Type B pancreatic cell (in vitro differentiated cells): ENCODE results near the gene ARHGEF28. TPM values are rescaled to one million over a fixed set of nuclear protein-coding genes. Genes with fewer than 3 reads are reported as not detected.

Experiments used
- DNase-seq: peaks from one replicate; pipeline ENCODE4 v3.0.0; 2021; ENCODE audit warnings: mixed read lengths; ENCODE audit not compliant: unreplicated experiment; ENCODE audit errors: extremely low spot score
- H3K27ac Mint-ChIP-seq: 2 replicates; pipeline ENCODE4 v1.8.0; 2021; ENCODE audit warnings: mild to moderate bottlenecking, mixed read lengths
- H3K27me3 Mint-ChIP-seq: 2 replicates; pipeline ENCODE4 v1.8.0; 2021; ENCODE audit warnings: mixed read lengths
- H3K36me3 Mint-ChIP-seq: 2 replicates; pipeline ENCODE4 v1.8.0; 2021; ENCODE audit warnings: mixed read lengths
- H3K4me1 Mint-ChIP-seq: one replicate; pipeline ENCODE4 v1.8.0; 2021; ENCODE audit warnings: mixed read lengths; ENCODE audit not compliant: unreplicated experiment
- H3K4me3 Mint-ChIP-seq: 2 replicates; pipeline ENCODE4 v1.8.0; 2021; ENCODE audit warnings: mild to moderate bottlenecking, mixed read lengths
- H3K9me3 Mint-ChIP-seq: 2 replicates; pipeline ENCODE4 v1.8.0; 2021; ENCODE audit warnings: mixed read lengths
- total RNA-seq: library from RNA; stranded (reverse); gene quantifications from 2 replicates; pipeline ENCODE4 v1.2.1, GENCODE V29; 2021; ENCODE audit warnings: low replicate concordance
- TF ChIP-seq, protein P1 (sequence below): fragments of 200-600 bp; sonication (generic); conservative IDR thresholded peaks from 2 replicates; pipeline ENCODE4 v1.5.0; 2021; ENCODE audit warnings: antibody characterized with exemption, mild to moderate bottlenecking

Gene ARHGEF28
- total RNA-seq, 1 donor from 2014 or later: 24.9 TPM

- Mint-ChIP-seq H3K36me3 (peaks cover 8% of the 10 kb centered on the region), H3K4me1 (peaks cover 27% of the 10 kb centered on the region), H3K9me3 (no peaks in the 10 kb centered on the region), H3K4me3 (no peak overlapping the region), H3K27ac (no peak overlapping the region), H3K27me3 (no peaks in the 10 kb centered on the region)
- no peak for DNase-seq
- TF ChIP-seq, protein P1, sequence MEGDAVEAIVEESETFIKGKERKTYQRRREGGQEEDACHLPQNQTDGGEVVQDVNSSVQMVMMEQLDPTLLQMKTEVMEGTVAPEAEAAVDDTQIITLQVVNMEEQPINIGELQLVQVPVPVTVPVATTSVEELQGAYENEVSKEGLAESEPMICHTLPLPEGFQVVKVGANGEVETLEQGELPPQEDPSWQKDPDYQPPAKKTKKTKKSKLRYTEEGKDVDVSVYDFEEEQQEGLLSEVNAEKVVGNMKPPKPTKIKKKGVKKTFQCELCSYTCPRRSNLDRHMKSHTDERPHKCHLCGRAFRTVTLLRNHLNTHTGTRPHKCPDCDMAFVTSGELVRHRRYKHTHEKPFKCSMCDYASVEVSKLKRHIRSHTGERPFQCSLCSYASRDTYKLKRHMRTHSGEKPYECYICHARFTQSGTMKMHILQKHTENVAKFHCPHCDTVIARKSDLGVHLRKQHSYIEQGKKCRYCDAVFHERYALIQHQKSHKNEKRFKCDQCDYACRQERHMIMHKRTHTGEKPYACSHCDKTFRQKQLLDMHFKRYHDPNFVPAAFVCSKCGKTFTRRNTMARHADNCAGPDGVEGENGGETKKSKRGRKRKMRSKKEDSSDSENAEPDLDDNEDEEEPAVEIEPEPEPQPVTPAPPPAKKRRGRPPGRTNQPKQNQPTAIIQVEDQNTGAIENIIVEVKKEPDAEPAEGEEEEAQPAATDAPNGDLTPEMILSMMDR: no peak
Observed at GRCh38 chr5:73946278-73946677, 320.3 kb downstream of the ARHGEF28 start.

DNA sequence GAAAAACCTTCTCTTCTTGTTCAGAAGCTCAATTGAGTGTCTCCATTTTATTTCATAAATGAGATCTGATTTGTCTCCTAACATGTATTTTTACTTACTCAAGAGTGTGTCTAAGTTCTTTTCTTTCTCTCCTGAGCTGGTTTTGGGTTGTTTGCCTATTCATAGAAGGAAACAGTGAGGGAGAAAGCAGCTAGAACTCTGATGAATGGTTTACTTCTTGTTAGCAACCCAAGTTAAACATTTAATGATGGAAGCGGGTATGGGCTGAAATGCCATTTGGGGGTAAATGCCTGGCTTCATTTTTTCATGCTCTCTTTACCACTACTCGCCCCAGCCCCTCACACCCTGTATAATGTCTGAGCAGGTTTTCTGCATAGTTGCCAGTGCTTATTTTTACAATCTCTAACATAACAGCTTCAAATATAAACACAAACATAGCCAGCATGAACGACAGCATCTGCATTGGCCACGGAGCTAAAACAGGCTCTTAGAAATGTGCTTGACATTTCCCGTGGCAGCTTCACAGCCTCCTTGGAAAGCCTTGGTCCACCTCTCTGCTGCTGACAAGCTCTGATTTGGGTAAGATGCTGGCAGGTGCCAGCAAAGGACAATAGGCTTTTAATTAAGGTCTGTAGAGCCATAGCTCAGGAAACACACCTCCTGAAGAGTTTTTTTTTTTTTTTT, 321.1 kb downstream of the ARHGEF28 start:
- Mint-ChIP-seq H3K36me3 (peaks cover 8% of the 10 kb centered on the region), H3K4me1 (peaks cover 26% of the 10 kb centered on the region)

GRCh38 chr5:73947906-73948640, 322.1 kb downstream of the ARHGEF28 start:
- Mint-ChIP-seq H3K27me3 (no peaks in the 10 kb centered on the region), H3K9me3 (no peaks in the 10 kb centered on the region), H3K4me1 (peaks cover 26% of the 10 kb centered on the region), H3K4me3 (no peak overlapping the region), H3K27ac (no peak overlapping the region), H3K36me3 (peaks cover 4% of the 10 kb centered on the region)
- TF ChIP-seq, protein P1: no peak
- DNase-seq: no peak

More for the DNA sequence above, 321.1 kb downstream of the ARHGEF28 start:
- Mint-ChIP-seq H3K9me3 (no peaks in the 10 kb centered on the region), H3K27ac (no peak overlapping the region), H3K4me3 (no peak overlapping the region), H3K27me3 (no peaks in the 10 kb centered on the region)
- no peak for DNase-seq
- TF ChIP-seq, protein P1: no peak

- TF ChIP-seq, protein P1: no peak
- Mint-ChIP-seq H3K27ac (no peak overlapping the region), H3K27me3 (no peaks in the 10 kb centered on the region), H3K36me3 (peaks cover 4% of the 10 kb centered on the region), H3K9me3 (no peaks in the 10 kb centered on the region), H3K4me1 (peaks cover 26% of the 10 kb centered on the region), H3K4me3 (no peak overlapping the region)
- DNase-seq: no peak
Observed at GRCh38 chr5:73948720-73949119, 322.7 kb downstream of the ARHGEF28 start.

DNA sequence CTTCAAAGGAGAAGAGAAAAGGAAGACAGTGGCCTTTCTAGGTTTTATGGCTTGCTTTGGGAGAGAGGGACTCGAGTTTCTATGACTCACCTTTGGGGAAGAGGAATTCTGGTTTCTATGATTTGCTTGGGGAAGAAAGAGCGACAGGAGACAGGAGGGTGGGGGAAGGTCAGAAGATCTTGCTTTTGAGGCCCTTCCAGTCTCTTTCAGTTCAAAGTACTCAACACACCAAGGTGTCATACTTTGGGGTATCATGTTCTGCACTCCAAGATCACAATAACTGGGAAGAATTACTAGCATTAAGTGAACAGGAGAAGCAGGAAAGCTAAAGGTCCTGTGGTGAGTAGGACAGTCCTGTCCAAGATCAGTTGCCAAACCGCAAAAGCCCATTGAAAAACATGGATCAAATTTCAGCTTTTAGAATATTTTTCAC, 324.5 kb downstream of the ARHGEF28 start:
- no peak overlapping the region for H3K4me3 Mint-ChIP-seq
- DNase-seq: no peak

More for the DNA sequence above, 324.5 kb downstream of the ARHGEF28 start:
- TF ChIP-seq, protein P1: no peak
- H3K4me1 Mint-ChIP-seq: peaks cover 26% of the 10 kb centered on the region
- no peak overlapping the region for H3K27ac Mint-ChIP-seq
- no peaks in the 10 kb centered on the region for H3K27me3 Mint-ChIP-seq
- H3K9me3 Mint-ChIP-seq: no peaks in the 10 kb centered on the region
- no peaks in the 10 kb centered on the region for H3K36me3 Mint-ChIP-seq
